Measurements from ENCODE around the gene BHLHE41. TPM values are rescaled to one million over a fixed set of nuclear protein-coding genes. Genes with fewer than 3 reads are reported as not detected.

The BHLHE41 gene
- total and polyA plus RNA-seq, 2 experiments from 2014 or later = 1.6 to 3.6 TPM

GRCh38 chr12:26095186-26095585 lies 29.7 kb downstream of the BHLHE41 start:
- Histone ChIP-seq H3K9me3 (ENCODE audit: low read depth) (no peaks in the 10 kb centered on the region), H3K27me3 (no peaks in the 10 kb centered on the region), H4K20me1 (ENCODE audit: insufficient read depth, poor library complexity, severe bottlenecking) (no peaks in the 10 kb centered on the region), H3K79me2 (no peaks in the 10 kb centered on the region), H2AFZ (no peak overlapping the region), H3K27ac (no peak overlapping the region), H3K4me2 (no peak overlapping the region), H3K4me3 (no peak overlapping the region), H3K36me3 (replicated peaks; ENCODE audit: insufficient read depth, low read depth) (no peaks in the 10 kb centered on the region), H3K4me1 (ENCODE audit: insufficient read depth) (no peaks in the 10 kb centered on the region), H3K9me2 (replicated peaks; ENCODE audit: insufficient read depth) (no peaks in the 10 kb centered on the region)
- no peak for TF ChIP-seq EZH2 (IDR thresholded peaks at IDR 0.05; ENCODE audit: borderline replicate concordance)
- no peak for TF ChIP-seq CTCF (IDR thresholded peaks at IDR 0.05; ENCODE audit: poor library complexity)
- TF ChIP-seq EZH2phosphoT487 (IDR thresholded peaks at IDR 0.05; ENCODE audit: low read depth, severe bottlenecking, unreplicated experiment) = no peak
- DNase-seq (ENCODE audit: low spot score) = no peak
- 99% methylated on average over 2 of the region's 2 CpGs for WGBS (ENCODE audit: low lambda C conversion rate, missing lambda C conversion rate)

GRCh38 chr12:26092346-26093105 lies 32.3 kb downstream of the BHLHE41 start:
- no peak for TF ChIP-seq EZH2phosphoT487 (IDR thresholded peaks at IDR 0.05; ENCODE audit: low read depth, severe bottlenecking, unreplicated experiment)
- no peak for TF ChIP-seq EZH2 (IDR thresholded peaks at IDR 0.05; ENCODE audit: borderline replicate concordance)
- no peak for TF ChIP-seq CTCF (IDR thresholded peaks at IDR 0.05; ENCODE audit: poor library complexity)
- H3K4me2 ChIP-seq = no peak overlapping the region

GRCh38 chr12:26091822-26092221 lies 33.0 kb downstream of the BHLHE41 start:
- Histone ChIP-seq H3K36me3 (replicated peaks; ENCODE audit: insufficient read depth, low read depth) (no peaks in the 10 kb centered on the region), H3K79me2 (no peaks in the 10 kb centered on the region), H4K20me1 (ENCODE audit: insufficient read depth, poor library complexity, severe bottlenecking) (no peaks in the 10 kb centered on the region), H3K4me1 (ENCODE audit: insufficient read depth) (no peaks in the 10 kb centered on the region), H3K4me3 (no peak overlapping the region), H2AFZ (no peak overlapping the region), H3K27ac (no peak overlapping the region), H3K9me2 (replicated peaks; ENCODE audit: insufficient read depth) (no peaks in the 10 kb centered on the region), H3K9me3 (ENCODE audit: low read depth) (no peaks in the 10 kb centered on the region), H3K4me2 (no peak overlapping the region), H3K27me3 (no peaks in the 10 kb centered on the region)
- no peak for TF ChIP-seq EZH2phosphoT487 (IDR thresholded peaks at IDR 0.05; ENCODE audit: low read depth, severe bottlenecking, unreplicated experiment)
- no peak for TF ChIP-seq EZH2 (IDR thresholded peaks at IDR 0.05; ENCODE audit: borderline replicate concordance)
- TF ChIP-seq CTCF (IDR thresholded peaks at IDR 0.05; ENCODE audit: poor library complexity) = peak; percentile 49
- DNase-seq (ENCODE audit: low spot score) = peak; percentile 30
- WGBS (ENCODE audit: low lambda C conversion rate, missing lambda C conversion rate) = 74% methylated on average over 6 of the region's 6 CpGs

More at GRCh38 chr12:26092346-26093105, 32.3 kb downstream of the BHLHE41 start:
- no peak overlapping the region for H3K4me3 ChIP-seq
- H3K4me1 ChIP-seq (ENCODE audit: insufficient read depth) = no peaks in the 10 kb centered on the region
- WGBS (ENCODE audit: low lambda C conversion rate, missing lambda C conversion rate) = 82% methylated on average over 4 of the region's 4 CpGs
- no peaks in the 10 kb centered on the region for H3K79me2 ChIP-seq
- no peak overlapping the region for H3K27ac ChIP-seq
- H3K9me3 ChIP-seq (ENCODE audit: low read depth) = no peaks in the 10 kb centered on the region
- no peaks in the 10 kb centered on the region for H3K9me2 ChIP-seq (replicated peaks; ENCODE audit: insufficient read depth)
- H2AFZ ChIP-seq = no peak overlapping the region
- H4K20me1 ChIP-seq (ENCODE audit: insufficient read depth, poor library complexity, severe bottlenecking) = no peaks in the 10 kb centered on the region
- DNase-seq (ENCODE audit: low spot score) = no peak
- no peaks in the 10 kb centered on the region for H3K27me3 ChIP-seq
- H3K36me3 ChIP-seq (replicated peaks; ENCODE audit: insufficient read depth, low read depth) = no peaks in the 10 kb centered on the region

Data from hepatocyte (in vitro differentiated cells).